NOMO-1 (cell line): ENCODE measurements around the gene TMEM132D.

Experiments
- DNase-seq, 2 experiments: peaks; one replicate each; lab custom pipeline; 2025; ENCODE audit not compliant: unreplicated experiment in 2 of 2; lab: John Stamatoyannopoulos, UW

TMEM132D gene

DNA sequence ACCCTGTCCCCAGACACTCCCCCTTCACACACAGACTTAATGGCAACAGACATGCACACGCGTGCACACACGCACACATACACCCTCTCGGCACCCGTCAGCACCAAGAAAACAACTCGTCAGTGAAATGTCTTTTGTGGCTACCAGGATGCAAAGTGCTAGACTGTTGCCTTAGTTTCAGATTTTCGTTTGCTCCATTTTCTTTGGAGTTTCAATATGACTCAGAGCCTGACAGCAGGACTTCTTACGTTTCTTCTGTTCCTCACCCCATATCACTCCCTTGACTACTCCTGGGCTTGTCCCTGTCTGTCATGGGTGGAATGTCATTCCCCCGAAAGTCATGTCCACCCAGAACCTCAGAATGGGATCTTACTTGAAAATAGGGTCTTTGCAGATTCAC is 867.7 kb downstream of the TMEM132D start:
- DNase-seq: no peak

DNA sequence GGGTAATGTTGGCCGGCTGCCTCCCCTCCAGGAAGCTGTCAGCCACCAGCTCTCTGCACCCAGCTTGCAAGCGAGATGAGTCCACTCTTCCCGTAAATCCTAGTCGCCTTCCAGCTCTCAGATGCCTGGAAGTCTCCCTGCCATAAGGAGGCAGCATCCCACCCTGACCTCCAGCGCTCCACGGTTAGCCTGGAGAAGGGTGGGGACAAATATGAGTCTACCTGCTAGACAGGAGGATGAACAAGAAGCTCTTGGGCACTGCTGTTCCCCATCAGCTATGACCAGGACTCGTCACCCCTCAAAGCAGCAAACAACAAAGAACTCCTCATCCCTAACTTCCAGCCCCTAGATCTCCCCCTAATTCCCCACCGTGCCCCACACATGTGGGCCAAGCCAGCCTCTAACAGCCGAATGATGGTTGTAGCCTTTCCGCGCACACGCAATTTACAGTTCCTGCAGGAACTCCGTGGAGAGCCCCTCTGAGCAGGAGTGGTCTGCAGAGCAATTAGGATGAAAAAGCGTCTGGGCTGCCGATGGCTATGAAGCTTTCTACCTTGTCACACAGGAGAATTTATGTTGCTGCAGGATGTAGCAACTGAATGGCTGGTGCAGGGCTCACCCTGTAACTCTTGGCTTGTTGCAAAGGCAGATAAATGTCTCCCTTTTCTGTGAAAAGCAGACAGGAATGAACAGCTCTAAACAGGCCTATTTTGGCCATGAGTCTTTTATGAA is 869.1 kb downstream of the TMEM132D start:
- DNase-seq: no peak

DNA sequence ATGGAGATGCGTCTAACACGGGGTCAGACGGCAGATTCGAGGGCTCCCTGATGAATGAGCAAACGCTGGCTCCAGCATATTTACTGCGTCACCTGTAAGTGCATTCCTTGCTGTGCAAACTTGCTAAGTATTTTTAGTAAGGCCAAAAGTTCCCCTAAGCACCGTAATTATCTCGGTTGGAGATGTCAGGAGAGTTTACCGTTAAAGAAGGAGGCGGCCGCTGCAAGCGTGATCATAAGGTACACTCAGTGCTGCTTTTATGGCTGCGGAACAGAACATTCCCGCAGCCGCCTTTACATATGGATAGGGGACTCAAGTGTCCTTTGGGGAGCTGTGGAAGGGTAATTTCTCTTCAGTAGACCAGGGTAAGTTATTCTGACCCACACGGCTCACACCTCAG is 875.0 kb downstream of the TMEM132D start:
- DNase-seq: no peak

DNA sequence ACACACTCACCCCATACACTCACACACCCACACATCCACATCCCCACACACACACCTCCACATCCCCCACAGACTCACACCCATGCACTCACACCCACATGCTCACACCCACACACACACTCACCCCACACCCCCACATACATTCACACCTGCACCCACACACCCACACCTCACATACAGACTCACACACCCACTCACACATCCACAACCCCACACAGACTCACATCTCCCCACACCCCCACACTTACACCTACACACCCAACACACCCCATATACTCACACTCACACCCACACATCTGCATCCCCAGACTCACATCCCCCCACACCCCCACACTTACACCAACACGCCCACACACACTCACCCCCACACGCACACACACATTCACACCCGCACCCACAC is 878.8 kb downstream of the TMEM132D start:
- DNase-seq: no peak
